Measurements from ENCODE around the gene PLD1.

PLD1 gene

GRCh38 chr3:171563298-171563697 lies 247.0 kb downstream of the PLD1 start:
- TF ChIP-seq POLR2AphosphoS5 (IDR thresholded peaks at IDR 0.05; ENCODE audit: low read depth, low read length) (no peak), FOXP2 (optimal IDR thresholded peaks at IDR 0.05; ENCODE audit: borderline replicate concordance, extremely low read depth, extremely low read length, insufficient read depth) (no peak), SIN3A (IDR thresholded peaks at IDR 0.05; ENCODE audit: borderline replicate concordance, insufficient read depth, low read length) (no peak), REST (IDR thresholded peaks at IDR 0.05; ENCODE audit: insufficient read depth in 1 of 2, low read depth in 2 of 2, low read length in 2 of 2) (no peak), TAF1 (IDR thresholded peaks at IDR 0.05; ENCODE audit: borderline replicate concordance, insufficient read depth, low read length) (no peak)

GRCh38 chr3:171561596-171562323 lies 248.5 kb downstream of the PLD1 start:
- TF ChIP-seq TAF1 (IDR thresholded peaks at IDR 0.05; ENCODE audit: borderline replicate concordance, insufficient read depth, low read length) = no peak
- TF ChIP-seq REST (IDR thresholded peaks at IDR 0.05; ENCODE audit: insufficient read depth in 1 of 2, low read depth in 2 of 2, low read length in 2 of 2) = no peak
- TF ChIP-seq POLR2AphosphoS5 (IDR thresholded peaks at IDR 0.05; ENCODE audit: low read depth, low read length) = no peak
- TF ChIP-seq FOXP2 (optimal IDR thresholded peaks at IDR 0.05; ENCODE audit: borderline replicate concordance, extremely low read depth, extremely low read length, insufficient read depth) = no peak
- TF ChIP-seq SIN3A (IDR thresholded peaks at IDR 0.05; ENCODE audit: borderline replicate concordance, insufficient read depth, low read length) = no peak

GRCh38 chr3:171559586-171559985 lies 250.7 kb downstream of the PLD1 start:
- TF ChIP-seq POLR2AphosphoS5 (IDR thresholded peaks at IDR 0.05; ENCODE audit: low read depth, low read length) (no peak), TAF1 (IDR thresholded peaks at IDR 0.05; ENCODE audit: borderline replicate concordance, insufficient read depth, low read length) (no peak), SIN3A (IDR thresholded peaks at IDR 0.05; ENCODE audit: borderline replicate concordance, insufficient read depth, low read length) (no peak), FOXP2 (optimal IDR thresholded peaks at IDR 0.05; ENCODE audit: borderline replicate concordance, extremely low read depth, extremely low read length, insufficient read depth) (no peak), REST (IDR thresholded peaks at IDR 0.05; ENCODE audit: insufficient read depth in 1 of 2, low read depth in 2 of 2, low read length in 2 of 2) (no peak)

GRCh38 chr3:171558188-171558696 lies 252.0 kb downstream of the PLD1 start:
- TF ChIP-seq TAF1 (IDR thresholded peaks at IDR 0.05; ENCODE audit: borderline replicate concordance, insufficient read depth, low read length) = no peak
- no peak for TF ChIP-seq FOXP2 (optimal IDR thresholded peaks at IDR 0.05; ENCODE audit: borderline replicate concordance, extremely low read depth, extremely low read length, insufficient read depth)
- TF ChIP-seq POLR2AphosphoS5 (IDR thresholded peaks at IDR 0.05; ENCODE audit: low read depth, low read length) = no peak
- TF ChIP-seq REST (IDR thresholded peaks at IDR 0.05; ENCODE audit: insufficient read depth in 1 of 2, low read depth in 2 of 2, low read length in 2 of 2) = no peak
- no peak for TF ChIP-seq SIN3A (IDR thresholded peaks at IDR 0.05; ENCODE audit: borderline replicate concordance, insufficient read depth, low read length)
